ENCODE data around the gene MISFA.

MISFA gene

GRCh38 chr11:18612394-18612793 is 12.8 kb downstream of the MISFA start:
- H3K4me3 ChIP-seq (ENCODE audit: low read depth in 1 of 2, low read length in 1 of 2), result no peak overlapping the region
- H3K9me3 ChIP-seq, result no peaks in the 10 kb centered on the region
- no peaks in the 10 kb centered on the region for H3K27me3 ChIP-seq
- TF ChIP-seq CTCF (IDR thresholded peaks at IDR 0.05), result no peak
- no peak overlapping the region for H3K27ac ChIP-seq
- H3K4me1 ChIP-seq (ENCODE audit: control insufficient read depth in 1 of 2, insufficient read depth in 1 of 2, low read depth in 1 of 2, low read length in 1 of 2), result peaks cover 0 to 6% of the 10 kb centered on the region in 2 experiments
- H3K36me3 ChIP-seq, result peaks cover 88% of the 10 kb centered on the region

GRCh38 chr11:18614667-18615066 is 15.1 kb downstream of the MISFA start:
- H3K36me3 ChIP-seq, result peaks cover 65% of the 10 kb centered on the region
- H3K9me3 ChIP-seq, result no peaks in the 10 kb centered on the region
- H3K27me3 ChIP-seq, result no peaks in the 10 kb centered on the region
- H3K4me1 ChIP-seq (ENCODE audit: control insufficient read depth in 1 of 2, insufficient read depth in 1 of 2, low read depth in 1 of 2, low read length in 1 of 2), result peaks cover 0 to 11% of the 10 kb centered on the region in 2 experiments
- TF ChIP-seq CTCF (IDR thresholded peaks at IDR 0.05), result no peak
- H3K27ac ChIP-seq, result no peak overlapping the region
- no peak overlapping the region for H3K4me3 ChIP-seq (ENCODE audit: low read depth in 1 of 2, low read length in 1 of 2)

- H3K27ac ChIP-seq, result no peak overlapping the region
- no peaks in the 10 kb centered on the region for H3K27me3 ChIP-seq
Measured at GRCh38 chr11:18615628-18616392, 16.2 kb downstream of the MISFA start.

GRCh38 chr11:18617688-18618341 is 18.2 kb downstream of the MISFA start:
- H3K27ac ChIP-seq, result no peak overlapping the region
- TF ChIP-seq CTCF (IDR thresholded peaks at IDR 0.05), result no peak
- H3K4me1 ChIP-seq (ENCODE audit: control insufficient read depth in 1 of 2, insufficient read depth in 1 of 2, low read depth in 1 of 2, low read length in 1 of 2), result peaks cover 0 to 11% of the 10 kb centered on the region in 2 experiments
- peaks cover 34% of the 10 kb centered on the region for H3K36me3 ChIP-seq
- H3K4me3 ChIP-seq (ENCODE audit: low read depth in 1 of 2, low read length in 1 of 2), result no peak overlapping the region
- H3K27me3 ChIP-seq, result no peaks in the 10 kb centered on the region
- H3K9me3 ChIP-seq, result no peaks in the 10 kb centered on the region

More at GRCh38 chr11:18615628-18616392, 16.2 kb downstream of the MISFA start:
- Histone ChIP-seq H3K4me1 (ENCODE audit: control insufficient read depth in 1 of 2, insufficient read depth in 1 of 2, low read depth in 1 of 2, low read length in 1 of 2) (peaks cover 0 to 11% of the 10 kb centered on the region in 2 experiments), H3K4me3 (ENCODE audit: low read depth in 1 of 2, low read length in 1 of 2) (no peak overlapping the region), H3K36me3 (peaks cover 54% of the 10 kb centered on the region), H3K9me3 (no peaks in the 10 kb centered on the region)
- no peak for TF ChIP-seq CTCF (IDR thresholded peaks at IDR 0.05)

GRCh38 chr11:18618342-18619025 is 18.9 kb downstream of the MISFA start:
- Histone ChIP-seq H3K4me3 (ENCODE audit: low read depth in 1 of 2, low read length in 1 of 2) (no peak overlapping the region), H3K27ac (no peak overlapping the region), H3K4me1 (ENCODE audit: control insufficient read depth in 1 of 2, insufficient read depth in 1 of 2, low read depth in 1 of 2, low read length in 1 of 2) (peaks cover 0 to 11% of the 10 kb centered on the region in 2 experiments), H3K36me3 (peaks cover 27% of the 10 kb centered on the region), H3K27me3 (no peaks in the 10 kb centered on the region), H3K9me3 (no peaks in the 10 kb centered on the region)
- TF ChIP-seq CTCF (IDR thresholded peaks at IDR 0.05), result no peak
